ENCODE measurements around the gene LCLAT1. TPM values are rescaled to one million over a fixed set of nuclear protein-coding genes. Genes with fewer than 3 reads are reported as not detected.

LCLAT1 gene
- total RNA-seq, 1 donor from 2014 or later = 21.6 TPM

GRCh38 chr2:30615926-30616325 lies 168.9 kb downstream of the LCLAT1 start:
- Histone ChIP-seq H3F3A (ENCODE audit: low read depth) (peaks cover 5% of the 10 kb centered on the region), H3K79me2 (ENCODE audit: low read depth) (no peaks in the 10 kb centered on the region), H3K36me3 (no peaks in the 10 kb centered on the region), H4K20me1 (ENCODE audit: low read depth) (no peaks in the 10 kb centered on the region), H3K4me3 (no peak overlapping the region), H2AFZ (replicated peaks) (no peak overlapping the region), H3K27ac (no peak overlapping the region), H3K4me1 (peaks cover 15% of the 10 kb centered on the region), H3K9me3 (ENCODE audit: low read depth) (no peaks in the 10 kb centered on the region), H3K9ac (no peak overlapping the region), H3K27me3 (no peaks in the 10 kb centered on the region), H3K4me2 (no peak overlapping the region)
- Mint-ChIP-seq H3K4me1 (peaks cover 5% of the 10 kb centered on the region), H3K9me3 (no peaks in the 10 kb centered on the region), H3K27me3 (ENCODE audit: insufficient read depth, low read depth) (peaks cover 2% of the 10 kb centered on the region), H3K4me3 (no peak overlapping the region), H3K36me3 (no peaks in the 10 kb centered on the region), H3K27ac (no peak overlapping the region)
- no peak for TF ChIP-seq CTCF (IDR thresholded peaks at IDR 0.05)
- TF ChIP-seq EZH2 (IDR thresholded peaks at IDR 0.05) = no peak
- TF ChIP-seq EZH2phosphoT487 (IDR thresholded peaks at IDR 0.05) = no peak
- DNase-seq (ENCODE audit: low spot score) = no peak

- Mint-ChIP-seq H3K36me3 (peaks cover 15% of the 10 kb centered on the region), H3K27me3 (ENCODE audit: insufficient read depth, low read depth) (peaks cover 6% of the 10 kb centered on the region), H3K4me1 (no peaks in the 10 kb centered on the region), H3K9me3 (peaks cover 5% of the 10 kb centered on the region), H3K4me3 (no peak overlapping the region), H3K27ac (no peak overlapping the region)
- H3K4me2 ChIP-seq = no peak overlapping the region
- no peaks in the 10 kb centered on the region for H3F3A ChIP-seq (ENCODE audit: low read depth)
- H3K79me2 ChIP-seq (ENCODE audit: low read depth) = no peaks in the 10 kb centered on the region
- no peak overlapping the region for H3K27ac ChIP-seq
- no peak overlapping the region for H2AFZ ChIP-seq (replicated peaks)
- DNase-seq (ENCODE audit: low spot score) = no peak
- H3K36me3 ChIP-seq = no peaks in the 10 kb centered on the region
- no peaks in the 10 kb centered on the region for H4K20me1 ChIP-seq (ENCODE audit: low read depth)
- no peaks in the 10 kb centered on the region for H3K27me3 ChIP-seq
- H3K9ac ChIP-seq = no peak overlapping the region
- H3K4me3 ChIP-seq = no peak overlapping the region
- H3K9me3 ChIP-seq (ENCODE audit: low read depth) = no peaks in the 10 kb centered on the region
- no peaks in the 10 kb centered on the region for H3K4me1 ChIP-seq
- TF ChIP-seq CTCF (IDR thresholded peaks at IDR 0.05) = no peak
- TF ChIP-seq EZH2phosphoT487 (IDR thresholded peaks at IDR 0.05) = no peak
- no peak for TF ChIP-seq EZH2 (IDR thresholded peaks at IDR 0.05)
Measured at GRCh38 chr2:30620102-30620501, 173.1 kb downstream of the LCLAT1 start.

- peaks cover 6% of the 10 kb centered on the region for H3K27me3 Mint-ChIP-seq (ENCODE audit: insufficient read depth, low read depth)
- TF ChIP-seq CTCF (IDR thresholded peaks at IDR 0.05) (no peak), EZH2phosphoT487 (IDR thresholded peaks at IDR 0.05) (no peak), EZH2 (IDR thresholded peaks at IDR 0.05) (no peak)
- no peak overlapping the region for H3K27ac Mint-ChIP-seq
- no peak overlapping the region for H3K4me3 Mint-ChIP-seq
- H3K9me3 ChIP-seq (ENCODE audit: low read depth) = no peaks in the 10 kb centered on the region
- H3F3A ChIP-seq (ENCODE audit: low read depth) = no peaks in the 10 kb centered on the region
- H3K36me3 Mint-ChIP-seq = peaks cover 15% of the 10 kb centered on the region
- H3K27me3 ChIP-seq = no peaks in the 10 kb centered on the region
- H2AFZ ChIP-seq (replicated peaks) = no peak overlapping the region
- H3K36me3 ChIP-seq = no peaks in the 10 kb centered on the region
- no peaks in the 10 kb centered on the region for H3K79me2 ChIP-seq (ENCODE audit: low read depth)
- H3K4me3 ChIP-seq = no peak overlapping the region
- no peaks in the 10 kb centered on the region for H3K4me1 Mint-ChIP-seq
- H3K4me1 ChIP-seq = no peaks in the 10 kb centered on the region
- no peak overlapping the region for H3K4me2 ChIP-seq
- H4K20me1 ChIP-seq (ENCODE audit: low read depth) = no peaks in the 10 kb centered on the region
- H3K27ac ChIP-seq = no peak overlapping the region
- no peak overlapping the region for H3K9ac ChIP-seq
- H3K9me3 Mint-ChIP-seq = peaks cover 5% of the 10 kb centered on the region
- no peak for DNase-seq (ENCODE audit: low spot score)
Measured at GRCh38 chr2:30621836-30622235, 174.8 kb downstream of the LCLAT1 start.
